Measurements from ENCODE around the gene GLI2. TPM values are rescaled to one million over a fixed set of nuclear protein-coding genes. Genes with fewer than 3 reads are reported as not detected.

Gene GLI2
- total RNA-seq, 1 experiment from 2014 or later: 6.2 TPM

- TF ChIP-seq SIN3A (IDR thresholded peaks at IDR 0.05; ENCODE audit: borderline replicate concordance, insufficient read depth, low read depth, low read length) (no peak), POLR2AphosphoS5 (IDR thresholded peaks at IDR 0.05; ENCODE audit: low read depth, low read length) (no peak), TCF7L2 (IDR thresholded peaks at IDR 0.05; ENCODE audit: low read depth, low read length) (no peak), REST (IDR thresholded peaks at IDR 0.05; ENCODE audit: insufficient read depth in 1 of 2, low read depth in 2 of 2, low read length in 1 of 2) (no peak)
- TF ChIP-seq, protein P1, sequence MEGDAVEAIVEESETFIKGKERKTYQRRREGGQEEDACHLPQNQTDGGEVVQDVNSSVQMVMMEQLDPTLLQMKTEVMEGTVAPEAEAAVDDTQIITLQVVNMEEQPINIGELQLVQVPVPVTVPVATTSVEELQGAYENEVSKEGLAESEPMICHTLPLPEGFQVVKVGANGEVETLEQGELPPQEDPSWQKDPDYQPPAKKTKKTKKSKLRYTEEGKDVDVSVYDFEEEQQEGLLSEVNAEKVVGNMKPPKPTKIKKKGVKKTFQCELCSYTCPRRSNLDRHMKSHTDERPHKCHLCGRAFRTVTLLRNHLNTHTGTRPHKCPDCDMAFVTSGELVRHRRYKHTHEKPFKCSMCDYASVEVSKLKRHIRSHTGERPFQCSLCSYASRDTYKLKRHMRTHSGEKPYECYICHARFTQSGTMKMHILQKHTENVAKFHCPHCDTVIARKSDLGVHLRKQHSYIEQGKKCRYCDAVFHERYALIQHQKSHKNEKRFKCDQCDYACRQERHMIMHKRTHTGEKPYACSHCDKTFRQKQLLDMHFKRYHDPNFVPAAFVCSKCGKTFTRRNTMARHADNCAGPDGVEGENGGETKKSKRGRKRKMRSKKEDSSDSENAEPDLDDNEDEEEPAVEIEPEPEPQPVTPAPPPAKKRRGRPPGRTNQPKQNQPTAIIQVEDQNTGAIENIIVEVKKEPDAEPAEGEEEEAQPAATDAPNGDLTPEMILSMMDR (IDR thresholded peaks at IDR 0.05): no peak
- no peaks in the 10 kb centered on the region for H3K36me3 ChIP-seq (ENCODE audit: control insufficient read depth, insufficient read depth, low read length)
- intact Hi-C loops (cut with micrococcal nuclease; ENCODE audit: unreplicated experiment) (loop anchor here (10.0 kb wide), 1 partner anchor 236 kb away; no protein-coding TSS in a partner anchor), in situ Hi-C loops (cut with HindIII; ENCODE audit: low pct_unique_long_range_greater_than_20kb, low sequenced_read_pairs) (no loop called here)
- no peaks in the 10 kb centered on the region; the same call in 1 of the 2 replicates for H3K27me3 ChIP-seq (ENCODE audit: control insufficient read depth, insufficient read depth, low read length)
- BruUV-seq (replicated peaks): no TSS peak
- DNase-seq (ENCODE audit: low read depth, low spot score) (no peak), ATAC-seq (no peak)
- ChIA-PET POLR2A (interaction anchor here (0.6 kb wide), 1 partner anchor 31 kb away, joined by 5 read pairs; no protein-coding TSS in a partner anchor), CTCF (no interaction called here)
- H3K4me1 ChIP-seq (ENCODE audit: control insufficient read depth, insufficient read depth, low read length): peaks cover 8% of the 10 kb centered on the region
- no peaks in the 10 kb centered on the region for H3K9me3 ChIP-seq (ENCODE audit: control insufficient read depth, insufficient read depth, low read depth, low read length)
- H3K4me3 ChIP-seq (ENCODE audit: low read depth in 2 of 2, low read length in 2 of 2): no peak overlapping the region
- no peak overlapping the region for H3K27ac ChIP-seq (ENCODE audit: low read length)
These were observed 36.4 kb upstream of the GLI2 start for GRCh38 chr2:120699292-120699691.

DNA sequence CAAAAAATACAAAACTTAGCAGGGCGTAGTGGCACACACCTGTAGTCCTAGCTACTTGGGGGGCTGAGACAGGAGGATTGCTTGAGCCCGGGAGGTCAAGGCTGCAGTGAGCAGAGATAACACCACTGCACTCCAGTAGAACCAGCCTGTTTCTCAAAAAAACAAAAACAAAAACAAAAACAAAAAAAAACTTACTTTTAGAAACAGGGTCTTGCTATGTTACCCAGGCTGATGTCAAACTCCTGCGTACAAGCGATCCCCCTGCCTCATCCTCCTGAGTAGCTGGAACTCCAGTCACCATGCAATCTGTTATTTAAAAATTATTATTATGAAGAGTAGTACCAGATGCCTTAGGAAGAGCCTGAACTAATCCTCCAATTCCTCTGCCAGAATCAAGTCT lies 35.0 kb upstream of the GLI2 start:
- H3K9me3 ChIP-seq (ENCODE audit: control insufficient read depth, insufficient read depth, low read depth, low read length): no peaks in the 10 kb centered on the region
- DNase-seq (ENCODE audit: low read depth, low spot score) (no peak), ATAC-seq (no peak)
- H3K4me3 ChIP-seq (ENCODE audit: low read depth in 2 of 2, low read length in 2 of 2): no peak overlapping the region
- ChIA-PET POLR2A (interaction anchor here (0.6 kb wide), 1 partner anchor 352 kb away, joined by 3 read pairs; no protein-coding TSS in a partner anchor), CTCF (no interaction called here)
- H3K27ac ChIP-seq (ENCODE audit: low read length): no peak overlapping the region
- intact Hi-C loops (cut with micrococcal nuclease; ENCODE audit: unreplicated experiment) (no loop called here), in situ Hi-C loops (cut with HindIII; ENCODE audit: low pct_unique_long_range_greater_than_20kb, low sequenced_read_pairs) (no loop called here)
- no peaks in the 10 kb centered on the region for H3K36me3 ChIP-seq (ENCODE audit: control insufficient read depth, insufficient read depth, low read length)
- TF ChIP-seq REST (IDR thresholded peaks at IDR 0.05; ENCODE audit: insufficient read depth in 1 of 2, low read depth in 2 of 2, low read length in 1 of 2) (no peak), TCF7L2 (IDR thresholded peaks at IDR 0.05; ENCODE audit: low read depth, low read length) (no peak)
- TF ChIP-seq, protein P1 (IDR thresholded peaks at IDR 0.05): no peak
- no TSS peak for BruUV-seq (replicated peaks)
- peaks cover 8% of the 10 kb centered on the region for H3K4me1 ChIP-seq (ENCODE audit: control insufficient read depth, insufficient read depth, low read length)
- no peaks in the 10 kb centered on the region for H3K27me3 ChIP-seq (ENCODE audit: control insufficient read depth, insufficient read depth, low read length)
